Keratinocyte (primary cell): ENCODE results near the gene PTPRN2. TPM values are rescaled to one million over a fixed set of nuclear protein-coding genes. Genes with fewer than 3 reads are reported as not detected.

Experiments used
- DNase-seq: peaks from one replicate; pipeline ENCODE4 v3.0.0-alpha.2; 2011; ENCODE audit warnings: low read depth, missing footprints, low spot score
- FAIRE-seq: peaks from 2 replicates; lab custom pipeline; 2011; peaks lifted over from hg19 to GRCh38; lab: Jason Lieb, UNC
- H2AFZ ChIP-seq: 2 replicates; pipeline ENCODE4 v1.6.0; 2012; ENCODE audit warnings: low read length, control low read depth, inconsistent platforms; ENCODE audit not compliant: control insufficient read depth
- H3K27ac ChIP-seq: 2 replicates; pipeline ENCODE4 v1.5.1; 2011; ENCODE audit warnings: low read length; ENCODE audit not compliant: control insufficient read depth, insufficient read depth
- H3K27me3 ChIP-seq: 3 replicates; pipeline ENCODE4 v1.6.0; 2011; ENCODE audit warnings: low read length; ENCODE audit not compliant: control insufficient read depth, insufficient read depth; ENCODE audit errors: extremely low read depth
- H3K36me3 ChIP-seq, 2 experiments: 2 replicates in 1 of 2; 3 replicates in 1 of 2; pipeline ENCODE4 v1.5.1; 2011; ENCODE audit warnings: low read length in 2 of 2, mild to moderate bottlenecking in 1 of 2; ENCODE audit not compliant: control insufficient read depth in 2 of 2, insufficient read depth in 2 of 2; ENCODE audit errors: extremely low read depth in 1 of 2
- H3K4me1 ChIP-seq: 3 replicates; pipeline ENCODE4 v1.5.1; 2011; ENCODE audit warnings: low read length; ENCODE audit not compliant: control insufficient read depth, insufficient read depth; ENCODE audit errors: extremely low read depth
- H3K4me2 ChIP-seq: 3 replicates; pipeline ENCODE4 v1.6.0; 2011; ENCODE audit warnings: low read depth, low read length; ENCODE audit not compliant: control insufficient read depth, insufficient read depth; ENCODE audit errors: extremely low read depth
- H3K4me3 ChIP-seq, 3 experiments: fragments of 200-600 bp in 1 of 3; sonication (generic) in 1 of 3; 2 replicates in 2 of 3; 3 replicates in 1 of 3; pipeline ENCODE4 v1.5.1; 2011 to 2016; ENCODE audit warnings: low read length in 3 of 3, mild to moderate bottlenecking in 3 of 3, control low read depth in 2 of 3, inconsistent platforms in 1 of 3, low read depth in 1 of 3, mixed read lengths in 1 of 3, mixed run types in 1 of 3, moderate library complexity in 1 of 3; ENCODE audit not compliant: control insufficient read depth in 2 of 3, insufficient read depth in 2 of 3; ENCODE audit errors: extremely low read depth in 1 of 3
- H3K79me2 ChIP-seq: 2 replicates; pipeline ENCODE4 v1.6.0; 2012; ENCODE audit warnings: low read length; ENCODE audit not compliant: control insufficient read depth, insufficient read depth
- H3K9ac ChIP-seq: 3 replicates; pipeline ENCODE4 v1.6.0; 2011; ENCODE audit warnings: low read length; ENCODE audit not compliant: control insufficient read depth, insufficient read depth; ENCODE audit errors: extremely low read depth
- H3K9me1 ChIP-seq: 3 replicates; pipeline ENCODE4 v1.6.0; 2011; ENCODE audit warnings: low read length; ENCODE audit not compliant: control insufficient read depth, insufficient read depth; ENCODE audit errors: extremely low read depth
- H3K9me3 ChIP-seq: 2 replicates; pipeline ENCODE4 v1.5.1; 2012; ENCODE audit warnings: low read depth, low read length; ENCODE audit not compliant: control insufficient read depth
- H4K20me1 ChIP-seq: 3 replicates; pipeline ENCODE4 v1.6.0; 2011; ENCODE audit warnings: low read length; ENCODE audit not compliant: control insufficient read depth, insufficient read depth; ENCODE audit errors: extremely low read depth
- CTCF ChIP-seq, 3 experiments: IDR thresholded peaks in 1 of 3; conservative IDR thresholded peaks in 1 of 3; optimal IDR thresholded peaks in 1 of 3; 2 replicates in 2 of 3; 3 replicates in 1 of 3; pipeline versions ENCODE3 to v1.5.1; 2011; ENCODE audit warnings: low read length in 3 of 3, mild to moderate bottlenecking in 3 of 3, moderate library complexity in 2 of 3, control low read depth in 1 of 3, inconsistent platforms in 1 of 3; ENCODE audit not compliant: insufficient read depth in 2 of 3; ENCODE audit errors: extremely low read depth in 1 of 3
- EZH2 ChIP-seq: IDR thresholded peaks from one replicate; pipeline ENCODE4 v1.6.1; 2012; ENCODE audit warnings: inconsistent platforms, mild to moderate bottlenecking, low read length, moderate library complexity
- dilution Hi-C: fragments of 300-500 bp; cut with MboI; formaldehyde crosslinking; loops from one replicate; pipeline ENCODE4 v1.7.0; 2020; ENCODE audit warnings: low sequenced_read_pairs; ENCODE audit not compliant: extremely low pct_ligation_motif_present
- polyA plus RNA-seq, 5 experiments: library from polyadenylated mRNA; depleted of rRNA in 3 of 5; stranded (reverse) in 3 of 5; stranded (forward) in 1 of 5; unstranded in 1 of 5; fragments of >200 nt; gene quantifications; 1 replicate in 1 of 5; 2 replicates in 3 of 5; 3 replicates in 1 of 5; pipeline versions ENCODE4 v1.2.1 to v1.2.3, GENCODE V29; 2011 to 2012; ENCODE audit warnings: missing spikeins in 2 of 5, low read depth in 1 of 5, low replicate concordance in 1 of 5

The PTPRN2 gene
- polyA plus RNA-seq, 1 donor (not counting 4 experiments of a cell fraction or from before 2014, with no cell fraction given): not detected

- no peak for DNase-seq
- FAIRE-seq: no peak
- peaks cover 11% of the 10 kb centered on the region for H3K9me3 ChIP-seq
- no peak overlapping the region for H3K4me3 ChIP-seq
- H3K4me1 ChIP-seq: no peaks in the 10 kb centered on the region
- dilution Hi-C loops: no loop called here
- H3K27ac ChIP-seq: no peak overlapping the region
- H3K9ac ChIP-seq: no peak overlapping the region
- H3K79me2 ChIP-seq: no peaks in the 10 kb centered on the region
- no peak for TF ChIP-seq EZH2
- no peak for TF ChIP-seq CTCF (optimal IDR thresholded peaks at IDR 0.05 in 1 of 3, IDR thresholded peaks at IDR 0.05 in 1 of 3, conservative IDR thresholded peaks at IDR 0.05 in 1 of 3; ENCODE audit: extremely low read depth in 1 of 3, insufficient read depth in 2 of 3, low read length in 3 of 3)
- no peak overlapping the region for H3K4me2 ChIP-seq
- no peaks in the 10 kb centered on the region for H4K20me1 ChIP-seq
- no peaks in the 10 kb centered on the region for H3K36me3 ChIP-seq
- no peaks in the 10 kb centered on the region for H3K9me1 ChIP-seq
- no peak overlapping the region for H2AFZ ChIP-seq
- H3K27me3 ChIP-seq: no peaks in the 10 kb centered on the region
Measured at GRCh38 chr7:157885140-157885539, 702.5 kb downstream of the PTPRN2 start.

GRCh38 chr7:157884461-157885062, 703.1 kb downstream of the PTPRN2 start:
- H3K9me3 ChIP-seq: peaks cover 11% of the 10 kb centered on the region
- no peak for FAIRE-seq

More at GRCh38 chr7:157884461-157885062, 703.1 kb downstream of the PTPRN2 start:
- Histone ChIP-seq H3K27ac (no peak overlapping the region), H3K36me3 (no peaks in the 10 kb centered on the region), H3K4me2 (no peak overlapping the region), H3K27me3 (no peaks in the 10 kb centered on the region), H4K20me1 (no peaks in the 10 kb centered on the region), H2AFZ (no peak overlapping the region), H3K79me2 (no peaks in the 10 kb centered on the region), H3K9ac (no peak overlapping the region), H3K4me3 (no peak overlapping the region), H3K4me1 (no peaks in the 10 kb centered on the region), H3K9me1 (no peaks in the 10 kb centered on the region)
- TF ChIP-seq CTCF (optimal IDR thresholded peaks at IDR 0.05 in 1 of 3, IDR thresholded peaks at IDR 0.05 in 1 of 3, conservative IDR thresholded peaks at IDR 0.05 in 1 of 3; ENCODE audit: extremely low read depth in 1 of 3, insufficient read depth in 2 of 3, low read length in 3 of 3) (no peak), EZH2 (no peak)
- DNase-seq: no peak
- dilution Hi-C loops: no loop called here
